HG02870 (cell line): Measurements from ENCODE around the gene ERC1.

Source experiments
- ATAC-seq: cut with Tn5 transposase; IDR thresholded peaks from one replicate; pipeline ENCODE4 v1.9.1; 2021; ENCODE audit warnings: mild to moderate bottlenecking, moderate library complexity; ENCODE audit not compliant: unreplicated experiment

The ERC1 gene

GRCh38 chr12:1369938-1370500, 379.0 kb downstream of the ERC1 start:
- no peak for ATAC-seq

- ATAC-seq: no peak
Measured at GRCh38 chr12:1373901-1374735, 383.1 kb downstream of the ERC1 start.

- ATAC-seq: no peak
Measured at GRCh38 chr12:1375323-1375722, 384.3 kb downstream of the ERC1 start.

- no peak for ATAC-seq
Measured at GRCh38 chr12:1377117-1377516, 386.1 kb downstream of the ERC1 start.

GRCh38 chr12:1377681-1378080, 386.7 kb downstream of the ERC1 start:
- ATAC-seq: no peak

- no peak for ATAC-seq
Measured at GRCh38 chr12:1380171-1380851, 389.3 kb downstream of the ERC1 start.

GRCh38 chr12:1382151-1382550, 391.1 kb downstream of the ERC1 start:
- no peak for ATAC-seq

GRCh38 chr12:1382826-1383225, 391.8 kb downstream of the ERC1 start:
- no peak for ATAC-seq

- ATAC-seq: no peak
Measured at GRCh38 chr12:1383758-1384157, 392.7 kb downstream of the ERC1 start.

- ATAC-seq: no peak
Measured at GRCh38 chr12:1384910-1385309, 393.9 kb downstream of the ERC1 start.

GRCh38 chr12:1391722-1392121, 400.7 kb downstream of the ERC1 start:
- ATAC-seq: no peak

- no peak for ATAC-seq
Measured at GRCh38 chr12:1395421-1395955, 404.5 kb downstream of the ERC1 start.

GRCh38 chr12:1398673-1399072, 407.6 kb downstream of the ERC1 start:
- no peak for ATAC-seq

GRCh38 chr12:1401891-1402290, 410.9 kb downstream of the ERC1 start:
- no peak for ATAC-seq

GRCh38 chr12:1403417-1403816, 412.4 kb downstream of the ERC1 start:
- ATAC-seq: no peak

- ATAC-seq: no peak
Measured at GRCh38 chr12:1405619-1406018, 414.6 kb downstream of the ERC1 start.

GRCh38 chr12:1410794-1411193, 419.8 kb downstream of the ERC1 start:
- no peak for ATAC-seq

- ATAC-seq: no peak
Measured at GRCh38 chr12:1413930-1414329, 422.9 kb downstream of the ERC1 start.

GRCh38 chr12:1418144-1418543, 427.1 kb downstream of the ERC1 start:
- ATAC-seq: no peak

- ATAC-seq: no peak
Measured at GRCh38 chr12:1419849-1420371, 428.9 kb downstream of the ERC1 start.

- ATAC-seq: no peak
Measured at GRCh38 chr12:1421091-1421846, 430.2 kb downstream of the ERC1 start.
